HG02981 (cell line): ENCODE data around the gene RNF181.
"Not testable (repeated sequence)": the region's sequence is repeated elsewhere in the genome, so short reads cannot be mapped to it uniquely, and the experiment has no call there.

Source experiments
- ATAC-seq: cut with Tn5 transposase; IDR thresholded peaks from one replicate; pipeline ENCODE4 v1.9.1; 2021; ENCODE audit warnings: mild to moderate bottlenecking, moderate library complexity; ENCODE audit not compliant: unreplicated experiment

RNF181 gene, protein sequence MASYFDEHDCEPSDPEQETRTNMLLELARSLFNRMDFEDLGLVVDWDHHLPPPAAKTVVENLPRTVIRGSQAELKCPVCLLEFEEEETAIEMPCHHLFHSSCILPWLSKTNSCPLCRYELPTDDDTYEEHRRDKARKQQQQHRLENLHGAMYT

GRCh38 chr2:85595301-85596025 is at the start of gene RNF181:
TSS of gene RNF181 (plus strand) at chr2:85595745. CDS start at chr2:85595764, 19 bp downstream.
- peak; percentile 99 for ATAC-seq

DNA sequence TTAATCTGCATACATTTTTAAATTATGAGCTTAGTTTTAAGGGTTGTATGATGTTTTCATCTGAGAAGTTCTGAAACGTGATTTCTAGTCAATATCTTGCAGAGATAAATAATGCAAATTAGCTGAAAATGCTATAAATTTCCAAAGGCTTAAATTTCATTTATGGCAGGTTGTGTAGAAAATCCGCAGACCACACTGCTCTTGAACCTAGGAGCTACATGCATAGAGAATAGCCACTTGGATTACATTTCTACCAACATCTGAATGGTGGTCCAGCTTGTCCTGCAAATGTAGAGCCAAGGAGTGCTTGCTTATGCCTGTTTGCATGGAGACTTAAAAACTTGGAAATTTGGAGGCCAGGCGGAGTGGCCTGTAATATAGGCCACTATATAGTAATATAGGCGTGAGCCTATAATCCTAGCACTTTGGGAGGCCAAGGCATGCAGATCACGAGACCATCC is 49.7 kb upstream of the RNF181 start:
- ATAC-seq: no peak

- no peak for ATAC-seq
These were observed 48.3 kb upstream of the RNF181 start for GRCh38 chr2:85547089-85547858.

DNA sequence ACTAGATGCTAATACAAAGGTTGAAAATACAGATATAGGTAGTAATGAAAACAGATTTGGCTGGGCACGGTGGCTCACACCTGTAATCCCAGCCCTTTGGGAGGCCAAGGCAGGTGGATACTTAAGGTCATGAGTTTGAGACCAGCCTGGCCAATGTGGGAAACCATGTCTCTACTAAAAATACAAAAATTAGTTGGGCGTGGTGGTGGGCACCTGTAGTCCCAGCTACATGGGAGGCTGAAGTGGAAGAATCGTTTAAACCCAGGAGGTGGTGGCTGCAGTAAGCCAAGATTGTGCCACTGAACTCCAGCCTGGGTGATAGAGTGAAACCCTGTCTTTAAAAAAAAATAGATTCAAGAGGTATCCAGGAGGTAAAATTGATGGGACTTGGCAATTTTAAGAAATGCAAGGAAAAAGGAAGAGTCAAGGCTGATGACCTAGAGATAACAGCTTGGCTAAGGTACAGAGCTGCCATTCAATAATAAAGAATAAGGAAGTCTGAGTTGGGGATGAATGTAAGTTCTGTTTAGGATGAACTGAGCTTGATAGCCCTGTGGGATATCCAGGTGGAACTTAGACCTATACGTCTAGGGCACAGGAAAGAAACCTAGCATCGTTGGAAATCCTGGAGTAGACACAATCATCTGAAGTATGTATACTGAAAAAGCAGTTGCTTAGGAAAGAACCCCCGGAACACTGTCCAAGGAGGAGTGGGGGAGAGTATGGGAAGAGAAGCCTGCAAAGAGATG is 47.5 kb upstream of the RNF181 start:
- no peak for ATAC-seq

- no peak for ATAC-seq
These were observed 47.0 kb upstream of the RNF181 start for GRCh38 chr2:85548608-85548900.

DNA sequence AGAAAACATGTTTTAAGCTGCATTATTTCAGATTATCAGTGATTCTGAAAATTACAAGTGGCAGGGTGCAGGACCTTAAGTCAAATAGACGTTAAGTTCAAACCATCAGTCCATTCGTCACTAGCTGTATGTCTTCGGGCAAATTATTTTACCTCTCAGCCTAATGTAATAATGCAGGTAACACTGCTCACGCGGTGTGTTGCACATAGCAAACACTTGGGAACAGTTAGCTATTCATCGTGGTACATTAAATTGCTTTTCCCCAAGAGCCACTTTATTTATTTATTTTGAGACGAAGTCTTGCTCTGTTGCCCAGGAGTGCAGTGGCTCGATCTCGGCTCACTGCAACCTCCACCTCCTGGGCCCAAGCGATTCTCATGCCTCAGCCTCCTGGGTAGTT is 46.5 kb upstream of the RNF181 start:
- no peak for ATAC-seq

DNA sequence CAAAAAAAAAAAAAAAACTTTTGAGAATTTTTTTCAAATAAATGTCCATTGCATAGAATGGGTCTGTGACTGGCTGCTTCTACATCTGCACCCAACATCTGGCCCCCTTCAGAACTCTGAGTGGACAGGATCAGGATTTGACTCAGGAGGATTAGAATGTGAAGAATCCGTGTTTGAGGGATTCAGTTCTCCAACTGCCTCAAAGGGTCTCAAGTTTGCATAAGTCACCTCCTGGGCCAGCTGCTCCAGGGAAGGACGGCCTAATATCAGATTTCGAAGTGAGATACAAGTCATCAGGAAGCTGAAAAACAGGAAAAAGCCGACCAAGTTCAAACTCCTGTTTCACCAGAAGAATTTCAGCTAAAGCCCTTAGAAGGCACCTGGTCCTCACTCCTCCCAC is 45.7 kb upstream of the RNF181 start:
- no peak for ATAC-seq

DNA sequence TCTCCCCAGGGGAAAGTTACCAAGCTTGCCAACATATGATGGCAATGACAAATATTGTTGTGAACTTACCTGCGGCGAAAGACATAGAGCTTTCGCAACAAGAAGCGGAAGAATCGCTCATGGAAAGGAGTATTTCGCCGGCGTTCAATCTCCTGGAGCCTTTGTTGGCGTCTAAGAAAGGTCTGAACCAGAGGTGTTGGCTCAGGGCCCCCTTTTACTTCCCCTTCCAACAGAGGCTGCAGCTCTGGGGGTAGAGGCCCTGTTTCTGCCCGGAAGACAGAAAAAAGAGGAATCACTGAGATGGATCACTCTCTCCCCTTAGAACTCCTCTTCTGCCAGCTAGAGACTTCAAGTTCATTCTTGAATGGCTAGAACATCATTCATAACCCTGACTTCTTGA is 45.1 kb upstream of the RNF181 start:
- ATAC-seq: no peak

GRCh38 chr2:85551698-85552678 is 43.6 kb upstream of the RNF181 start:
- ATAC-seq: peak; percentile 58

DNA sequence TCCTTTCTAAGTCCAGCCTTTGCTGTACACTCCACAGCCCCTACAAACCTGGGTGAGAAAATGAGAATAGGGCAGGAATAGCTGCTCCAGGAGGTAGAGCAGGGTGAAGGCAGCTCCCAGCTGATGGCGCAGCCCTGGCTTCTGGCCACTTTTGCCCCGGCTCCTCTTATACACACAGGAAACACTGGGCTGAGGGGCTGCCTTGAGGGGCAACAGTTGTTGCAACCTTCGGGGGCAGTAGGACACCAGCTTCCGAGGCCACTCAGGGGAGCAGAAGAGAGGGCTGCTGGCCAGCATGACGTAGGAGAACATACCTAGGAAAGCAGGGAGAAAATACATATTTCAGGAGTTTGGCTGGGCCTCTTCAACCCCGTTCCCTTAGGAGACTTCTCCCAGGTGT is 42.4 kb upstream of the RNF181 start:
- no peak for ATAC-seq

DNA sequence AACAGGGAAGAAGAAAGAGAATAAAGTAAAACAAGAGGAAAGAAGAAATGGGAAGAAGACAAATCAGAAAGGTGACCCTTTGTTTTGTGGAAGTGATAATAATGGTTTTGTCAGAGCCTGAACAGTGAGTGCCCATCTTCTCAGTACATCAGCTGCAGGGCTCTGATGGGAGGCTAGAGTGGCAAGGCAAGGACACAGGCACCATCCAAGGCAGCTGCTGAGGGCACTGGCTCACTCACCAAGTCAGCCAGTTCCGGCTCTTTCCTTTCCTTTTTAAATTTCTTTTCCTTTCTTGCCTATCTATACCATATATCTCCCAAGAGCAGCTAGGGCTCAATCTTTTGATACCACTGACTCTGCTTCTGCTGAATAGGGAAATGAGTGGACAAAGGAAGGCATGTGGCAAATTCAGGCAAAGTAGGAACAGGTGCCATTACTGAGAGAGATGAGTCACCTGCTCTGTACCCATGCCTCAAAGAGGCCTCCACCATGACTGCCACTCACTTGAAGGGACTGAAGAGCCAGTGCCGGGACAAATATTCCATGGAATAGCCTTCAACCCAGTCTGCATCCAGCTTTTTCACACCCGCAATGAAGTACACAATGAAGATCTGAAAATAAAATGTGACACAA is 40.4 kb upstream of the RNF181 start:
- no peak for ATAC-seq

- ATAC-seq: no peak
These were observed 38.4 kb upstream of the RNF181 start for GRCh38 chr2:85557130-85557529.

DNA sequence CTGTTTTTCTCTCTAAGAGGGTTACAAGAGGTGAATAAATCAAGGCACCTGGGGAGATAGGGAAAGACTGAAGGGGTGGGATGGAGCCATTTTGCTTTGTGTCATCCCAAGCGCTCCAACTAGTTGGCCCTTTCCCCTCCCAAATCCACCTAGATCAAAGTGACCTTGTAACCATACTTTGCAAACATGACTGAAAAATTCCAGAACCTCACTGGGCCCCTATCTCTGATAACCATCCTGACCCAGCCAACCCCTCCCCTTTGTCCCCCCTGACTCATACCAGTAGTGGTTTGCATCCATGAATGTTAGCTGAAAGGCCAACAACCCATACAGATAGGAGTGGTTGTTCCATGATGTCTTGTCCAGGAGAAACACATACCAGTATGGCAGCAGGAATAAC is 37.4 kb upstream of the RNF181 start:
- no peak for ATAC-seq

GRCh38 chr2:85560403-85560726 is 35.2 kb upstream of the RNF181 start:
- ATAC-seq: not testable (repeated sequence)

DNA sequence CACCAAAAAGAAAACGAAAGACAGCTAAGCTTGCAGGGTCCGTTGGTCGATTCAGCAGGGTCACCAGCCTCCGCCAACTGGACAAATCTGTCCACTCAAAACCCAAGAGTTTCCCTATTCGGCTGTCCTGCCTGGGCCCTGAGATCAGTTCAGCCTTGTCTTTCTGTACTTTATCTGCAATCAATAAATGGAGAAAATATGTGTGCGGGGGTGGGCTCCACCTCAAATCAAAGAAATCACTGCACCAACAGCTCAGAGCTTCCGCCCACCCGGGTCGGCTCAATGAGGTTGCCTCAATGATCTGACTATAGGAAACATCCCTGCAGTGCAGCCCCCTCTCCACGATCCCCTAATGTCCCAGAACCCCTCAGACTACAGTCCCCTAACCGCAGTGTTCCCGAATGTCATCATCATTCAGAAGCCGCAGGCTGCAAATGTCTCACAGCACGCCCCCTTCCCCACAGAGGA is 34.7 kb upstream of the RNF181 start:
- no peak for ATAC-seq

DNA sequence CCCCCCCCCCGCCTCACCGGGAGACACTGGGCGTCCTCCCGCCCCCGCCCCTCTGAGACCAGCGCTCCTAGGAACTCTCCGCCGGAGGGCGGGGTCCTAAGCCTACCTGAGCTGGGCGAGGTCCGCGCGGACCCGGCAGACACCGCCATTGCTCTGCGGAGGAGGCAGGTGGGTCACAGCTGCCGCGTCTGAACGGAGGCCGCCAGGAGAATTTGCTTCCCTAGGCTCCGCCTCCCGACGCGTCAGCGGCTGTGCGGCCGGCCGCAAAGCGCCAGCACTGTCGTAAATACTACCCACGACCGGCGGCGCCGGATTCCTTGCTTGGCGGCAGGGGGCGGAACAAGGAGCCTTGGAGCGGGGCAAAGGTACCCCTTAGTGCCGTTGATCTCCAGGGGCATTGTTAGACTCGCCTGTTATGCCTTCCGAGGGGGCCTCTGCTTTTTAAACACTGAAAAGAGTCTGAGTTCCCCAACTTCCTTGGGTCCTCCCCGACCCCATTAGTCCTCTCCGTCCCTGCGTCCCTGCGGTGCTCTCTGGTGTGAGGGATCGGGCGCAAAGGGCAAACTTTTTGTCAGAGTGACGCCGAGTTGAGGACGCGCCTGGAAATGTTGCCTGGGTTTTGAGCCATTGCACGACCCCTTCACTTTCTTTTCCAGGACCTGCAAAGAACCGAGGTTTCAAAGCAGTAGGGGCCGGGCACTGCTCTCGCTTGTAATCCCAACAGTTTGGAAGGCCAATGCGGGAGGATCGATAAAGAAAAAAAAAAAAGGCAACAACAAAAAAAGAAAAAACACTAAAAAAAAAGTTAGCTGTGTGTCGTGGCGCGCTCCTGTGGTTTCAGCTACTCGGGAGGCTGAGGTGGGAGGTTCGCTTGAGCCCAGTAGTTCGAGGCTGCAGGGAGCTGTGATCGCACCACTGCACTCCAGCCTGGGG is 34.0 kb upstream of the RNF181 start, which contains the start of gene GGCX:
Gene GGCX (minus strand): TSS at position 214 of the 933 bp plus-strand sequence. CDS start 65 bp downstream, at position 149.
- ATAC-seq: peak; percentile 92

- ATAC-seq: no peak
These were observed 31.4 kb upstream of the RNF181 start for GRCh38 chr2:85564144-85564563.

GRCh38 chr2:85566265-85566664 is 29.3 kb upstream of the RNF181 start:
- ATAC-seq: no peak

GRCh38 chr2:85575739-85576138 is 19.8 kb upstream of the RNF181 start:
- ATAC-seq: no peak
